ENCODE data around the gene KRT33A. TPM values are rescaled to one million over a fixed set of nuclear protein-coding genes. Genes with fewer than 3 reads are reported as not detected.

KRT33A gene
- total RNA-seq, 1 donor from 2014 or later, result not detected

DNA sequence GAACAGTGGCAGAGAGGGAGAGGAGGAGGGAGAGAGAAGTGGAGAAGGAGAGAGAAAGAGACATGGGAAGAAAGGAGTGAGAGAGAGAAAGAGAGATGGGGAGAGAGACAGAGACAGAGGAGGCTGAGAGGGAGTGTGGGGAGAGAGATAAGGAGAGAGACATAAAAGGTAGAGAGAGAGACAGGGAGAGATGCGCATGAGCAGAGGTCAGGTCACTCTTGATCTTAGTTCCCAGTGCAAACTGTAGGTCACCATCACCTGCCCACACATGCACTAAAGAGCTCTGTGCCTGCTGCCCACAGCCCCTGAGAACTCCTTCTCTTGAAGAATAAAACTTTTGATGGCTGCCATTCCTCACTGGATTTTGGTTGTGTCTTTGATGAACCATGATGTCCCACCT, 14.9 kb downstream of the KRT33A start:
- no peaks in the 10 kb centered on the region for H3K36me3 ChIP-seq (ENCODE audit: control insufficient read depth, insufficient read depth, low read length)
- no peaks in the 10 kb centered on the region for H3K27me3 ChIP-seq (ENCODE audit: control insufficient read depth, insufficient read depth, low read length)
- FAIRE-seq (no peak), DNase-seq (ENCODE audit: low read depth) (no peak)
- TF ChIP-seq, protein P1, sequence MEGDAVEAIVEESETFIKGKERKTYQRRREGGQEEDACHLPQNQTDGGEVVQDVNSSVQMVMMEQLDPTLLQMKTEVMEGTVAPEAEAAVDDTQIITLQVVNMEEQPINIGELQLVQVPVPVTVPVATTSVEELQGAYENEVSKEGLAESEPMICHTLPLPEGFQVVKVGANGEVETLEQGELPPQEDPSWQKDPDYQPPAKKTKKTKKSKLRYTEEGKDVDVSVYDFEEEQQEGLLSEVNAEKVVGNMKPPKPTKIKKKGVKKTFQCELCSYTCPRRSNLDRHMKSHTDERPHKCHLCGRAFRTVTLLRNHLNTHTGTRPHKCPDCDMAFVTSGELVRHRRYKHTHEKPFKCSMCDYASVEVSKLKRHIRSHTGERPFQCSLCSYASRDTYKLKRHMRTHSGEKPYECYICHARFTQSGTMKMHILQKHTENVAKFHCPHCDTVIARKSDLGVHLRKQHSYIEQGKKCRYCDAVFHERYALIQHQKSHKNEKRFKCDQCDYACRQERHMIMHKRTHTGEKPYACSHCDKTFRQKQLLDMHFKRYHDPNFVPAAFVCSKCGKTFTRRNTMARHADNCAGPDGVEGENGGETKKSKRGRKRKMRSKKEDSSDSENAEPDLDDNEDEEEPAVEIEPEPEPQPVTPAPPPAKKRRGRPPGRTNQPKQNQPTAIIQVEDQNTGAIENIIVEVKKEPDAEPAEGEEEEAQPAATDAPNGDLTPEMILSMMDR (IDR thresholded peaks at IDR 0.05; ENCODE audit: insufficient read depth, low read length, severe bottlenecking), result no peak
- no peak overlapping the region for H3K4me3 ChIP-seq (ENCODE audit: low read depth, low read length)

GRCh38 chr17:41334385-41335305, 16.0 kb downstream of the KRT33A start:
- TF ChIP-seq, protein P1 (IDR thresholded peaks at IDR 0.05; ENCODE audit: insufficient read depth, low read length, severe bottlenecking), result no peak
- DNase-seq (ENCODE audit: low read depth) (no peak), FAIRE-seq (no peak)
- Histone ChIP-seq H3K27me3 (ENCODE audit: control insufficient read depth, insufficient read depth, low read length) (no peaks in the 10 kb centered on the region), H3K4me3 (ENCODE audit: low read depth, low read length) (no peak overlapping the region), H3K36me3 (ENCODE audit: control insufficient read depth, insufficient read depth, low read length) (no peaks in the 10 kb centered on the region)

DNA sequence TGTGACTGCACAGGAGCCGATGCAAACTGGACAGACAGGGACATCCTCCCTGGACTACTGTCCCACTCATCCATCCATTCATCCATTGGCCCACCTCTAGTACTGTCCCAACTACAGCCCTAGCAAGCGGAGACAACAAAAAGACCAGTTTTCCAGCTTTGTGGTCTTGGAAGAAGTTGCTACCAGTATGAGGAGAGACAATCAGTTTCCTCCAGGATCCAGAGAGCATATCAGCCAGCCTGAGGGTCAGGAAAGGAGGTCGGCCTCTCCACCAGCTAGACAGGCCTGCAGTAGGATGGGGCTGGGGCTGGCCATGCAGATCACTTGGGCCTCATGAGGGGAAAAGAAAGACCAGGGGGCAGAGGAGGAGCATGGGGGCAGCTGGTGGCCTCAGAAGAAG, 16.8 kb downstream of the KRT33A start:
- DNase-seq (ENCODE audit: low read depth) (no peak), FAIRE-seq (no peak)
- Histone ChIP-seq H3K36me3 (ENCODE audit: control insufficient read depth, insufficient read depth, low read length) (no peaks in the 10 kb centered on the region), H3K4me3 (ENCODE audit: low read depth, low read length) (no peak overlapping the region), H3K27me3 (ENCODE audit: control insufficient read depth, insufficient read depth, low read length) (no peaks in the 10 kb centered on the region)
- TF ChIP-seq, protein P1 (IDR thresholded peaks at IDR 0.05; ENCODE audit: insufficient read depth, low read length, severe bottlenecking), result no peak

- TF ChIP-seq, protein P1 (IDR thresholded peaks at IDR 0.05; ENCODE audit: insufficient read depth, low read length, severe bottlenecking), result no peak
- FAIRE-seq, result no peak
- Histone ChIP-seq H3K27me3 (ENCODE audit: control insufficient read depth, insufficient read depth, low read length) (no peaks in the 10 kb centered on the region), H3K36me3 (ENCODE audit: control insufficient read depth, insufficient read depth, low read length) (no peaks in the 10 kb centered on the region), H3K4me3 (ENCODE audit: low read depth, low read length) (no peak overlapping the region)
- DNase-seq (ENCODE audit: low read depth), result no peak
Measured at GRCh38 chr17:41333098-41333497, 17.5 kb downstream of the KRT33A start.

DNA sequence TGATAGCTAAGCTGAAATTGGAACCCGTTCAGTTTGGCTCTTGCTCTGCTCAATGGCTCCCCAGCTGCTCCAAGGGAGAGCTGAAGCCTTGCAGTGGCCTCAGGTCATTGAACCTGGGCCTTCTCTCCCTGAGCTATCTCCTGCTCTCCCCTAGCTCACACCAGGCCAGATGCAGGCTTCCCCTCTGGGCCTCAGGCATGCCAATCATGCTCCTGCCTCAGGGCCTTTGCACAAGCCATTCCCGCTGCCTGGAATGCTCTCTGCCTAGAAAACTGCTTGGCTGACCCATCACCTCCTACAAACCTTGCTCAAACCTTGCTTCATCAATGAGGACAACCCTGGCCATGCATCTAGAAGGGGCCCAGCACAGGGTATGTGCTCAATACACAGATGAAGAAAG, 18.4 kb downstream of the KRT33A start:
- H3K27me3 ChIP-seq (ENCODE audit: control insufficient read depth, insufficient read depth, low read length), result no peaks in the 10 kb centered on the region
- TF ChIP-seq, protein P1 (IDR thresholded peaks at IDR 0.05; ENCODE audit: insufficient read depth, low read length, severe bottlenecking), result no peak
- DNase-seq (ENCODE audit: low read depth) (no peak), FAIRE-seq (peak; percentile 88)
- H3K36me3 ChIP-seq (ENCODE audit: control insufficient read depth, insufficient read depth, low read length), result no peaks in the 10 kb centered on the region
- no peak overlapping the region for H3K4me3 ChIP-seq (ENCODE audit: low read depth, low read length)

Data from bronchial epithelial cell (primary cell).